Measurements from ENCODE around the gene RPRM. TPM values are rescaled to one million over a fixed set of nuclear protein-coding genes. Genes with fewer than 3 reads are reported as not detected.
"Not testable (repeated sequence)": the region's sequence is repeated elsewhere in the genome, so short reads cannot be mapped to it uniquely, and the experiment has no call there.

RPRM gene
- total RNA-seq, 1 donor from 2014 or later: 4.9 TPM

DNA sequence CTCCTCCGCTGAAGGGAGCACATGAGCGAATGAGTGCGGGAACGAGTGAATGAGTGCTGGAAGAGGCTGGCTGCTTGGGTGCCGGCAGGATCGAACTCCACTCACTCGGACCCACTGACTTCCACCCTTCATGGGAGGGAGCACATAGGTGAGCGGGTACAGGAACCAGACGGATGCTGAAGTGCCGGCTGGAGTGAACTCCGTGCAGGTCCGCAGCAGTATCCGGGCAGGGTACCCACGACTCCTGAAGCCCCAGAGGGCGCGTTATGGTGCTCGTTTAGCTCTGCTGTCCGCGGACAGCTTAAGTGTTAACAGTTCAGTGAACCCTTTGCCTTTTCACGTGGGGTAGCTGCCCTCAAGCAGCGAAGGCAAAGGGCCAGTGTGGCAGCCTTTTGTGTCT lies 23.2 kb downstream of the RPRM start:
- H3K27ac Mint-ChIP-seq (ENCODE audit: unreplicated experiment): no peak overlapping the region
- H3K27me3 Mint-ChIP-seq (ENCODE audit: low read depth): no peaks in the 10 kb centered on the region
- TF ChIP-seq, protein P1, sequence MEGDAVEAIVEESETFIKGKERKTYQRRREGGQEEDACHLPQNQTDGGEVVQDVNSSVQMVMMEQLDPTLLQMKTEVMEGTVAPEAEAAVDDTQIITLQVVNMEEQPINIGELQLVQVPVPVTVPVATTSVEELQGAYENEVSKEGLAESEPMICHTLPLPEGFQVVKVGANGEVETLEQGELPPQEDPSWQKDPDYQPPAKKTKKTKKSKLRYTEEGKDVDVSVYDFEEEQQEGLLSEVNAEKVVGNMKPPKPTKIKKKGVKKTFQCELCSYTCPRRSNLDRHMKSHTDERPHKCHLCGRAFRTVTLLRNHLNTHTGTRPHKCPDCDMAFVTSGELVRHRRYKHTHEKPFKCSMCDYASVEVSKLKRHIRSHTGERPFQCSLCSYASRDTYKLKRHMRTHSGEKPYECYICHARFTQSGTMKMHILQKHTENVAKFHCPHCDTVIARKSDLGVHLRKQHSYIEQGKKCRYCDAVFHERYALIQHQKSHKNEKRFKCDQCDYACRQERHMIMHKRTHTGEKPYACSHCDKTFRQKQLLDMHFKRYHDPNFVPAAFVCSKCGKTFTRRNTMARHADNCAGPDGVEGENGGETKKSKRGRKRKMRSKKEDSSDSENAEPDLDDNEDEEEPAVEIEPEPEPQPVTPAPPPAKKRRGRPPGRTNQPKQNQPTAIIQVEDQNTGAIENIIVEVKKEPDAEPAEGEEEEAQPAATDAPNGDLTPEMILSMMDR (conservative IDR thresholded peaks at IDR 0.05): no peak
- H3K4me3 Mint-ChIP-seq: no peak overlapping the region
- H3K4me1 Mint-ChIP-seq: no peaks in the 10 kb centered on the region
- H3K9me3 Mint-ChIP-seq: no peaks in the 10 kb centered on the region
- DNase-seq (ENCODE audit: low read depth, low spot score): no peak
- no peaks in the 10 kb centered on the region for H3K36me3 Mint-ChIP-seq (ENCODE audit: low read depth)

DNA sequence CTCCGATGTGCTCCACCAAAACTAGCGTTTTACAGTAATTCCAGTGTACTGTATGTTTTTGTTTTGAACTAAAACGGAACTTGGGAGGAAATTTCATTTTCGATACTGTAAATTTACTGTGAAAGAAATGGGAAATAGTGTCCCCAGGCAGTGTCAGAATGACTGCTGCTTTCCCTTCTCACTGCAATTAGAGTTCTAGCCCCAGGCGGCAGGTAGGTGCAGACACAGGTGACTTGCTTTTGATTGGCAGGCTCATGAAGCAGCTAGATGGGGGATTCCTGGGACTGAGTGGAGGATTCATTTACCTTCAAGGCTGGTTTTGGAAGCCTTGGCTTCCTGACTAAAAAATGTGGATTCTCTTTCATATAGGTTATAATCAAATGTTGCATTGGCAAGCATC lies 27.0 kb downstream of the RPRM start:
- Mint-ChIP-seq H3K4me1 (no peaks in the 10 kb centered on the region), H3K9me3 (no peaks in the 10 kb centered on the region), H3K4me3 (no peak overlapping the region), H3K27me3 (ENCODE audit: low read depth) (no peaks in the 10 kb centered on the region), H3K27ac (ENCODE audit: unreplicated experiment) (no peak overlapping the region), H3K36me3 (ENCODE audit: low read depth) (no peaks in the 10 kb centered on the region)
- no peak for DNase-seq (ENCODE audit: low read depth, low spot score)
- TF ChIP-seq, protein P1 (conservative IDR thresholded peaks at IDR 0.05): no peak

DNA sequence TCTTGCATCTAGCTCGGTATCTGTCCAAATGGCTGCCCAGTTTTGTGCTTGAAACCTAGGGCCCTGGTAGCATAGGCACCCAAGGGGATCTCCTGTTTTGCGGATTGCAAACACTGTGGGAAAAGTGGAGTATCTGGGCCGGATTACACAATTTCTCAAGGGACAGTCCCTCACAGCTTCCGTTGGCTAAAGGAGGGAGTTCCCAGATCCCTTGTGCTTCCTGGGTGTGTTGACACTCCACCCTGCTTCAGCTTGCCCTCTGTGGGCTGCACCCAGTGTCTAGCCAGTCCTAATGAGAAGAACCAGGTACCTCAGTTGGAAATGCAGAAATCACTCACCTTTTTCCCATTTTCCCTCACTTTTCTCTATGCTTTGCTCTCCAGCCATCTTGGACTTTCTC lies 35.5 kb downstream of the RPRM start:
- Mint-ChIP-seq H3K4me3 (no peak overlapping the region), H3K36me3 (ENCODE audit: low read depth) (peaks cover 16% of the 10 kb centered on the region), H3K4me1 (no peaks in the 10 kb centered on the region), H3K9me3 (no peaks in the 10 kb centered on the region), H3K27me3 (ENCODE audit: low read depth) (no peaks in the 10 kb centered on the region), H3K27ac (ENCODE audit: unreplicated experiment) (no peak overlapping the region)
- TF ChIP-seq, protein P1 (conservative IDR thresholded peaks at IDR 0.05): no peak
- no peak for DNase-seq (ENCODE audit: low read depth, low spot score)

DNA sequence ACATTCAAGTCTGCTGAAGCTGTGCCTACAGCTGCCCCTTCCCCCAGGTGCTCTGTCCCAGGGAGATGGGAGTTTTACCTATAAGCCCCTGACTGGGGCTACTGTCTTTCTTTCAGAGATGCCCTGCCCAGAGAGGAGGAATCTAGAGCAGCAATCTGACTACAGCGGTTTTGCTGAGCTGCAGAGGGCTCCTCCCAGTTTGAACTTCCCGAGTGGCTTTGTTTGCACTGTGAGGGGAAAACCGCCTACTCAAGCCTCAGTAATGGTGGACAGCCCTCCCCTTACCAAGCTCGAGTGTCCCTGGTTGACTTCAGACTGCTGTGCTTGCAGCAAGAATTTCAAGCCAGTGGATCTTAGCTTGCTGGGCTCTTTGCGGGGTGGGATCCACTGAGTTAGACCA lies 35.9 kb downstream of the RPRM start:
- H3K27ac Mint-ChIP-seq (ENCODE audit: unreplicated experiment); DNase-seq (ENCODE audit: low read depth, low spot score); H3K9me3 Mint-ChIP-seq; H3K27me3 Mint-ChIP-seq (ENCODE audit: low read depth); H3K4me1 Mint-ChIP-seq; H3K4me3 Mint-ChIP-seq: not testable (repeated sequence)
- H3K36me3 Mint-ChIP-seq (ENCODE audit: low read depth): peaks cover 17% of the 10 kb centered on the region

DNA sequence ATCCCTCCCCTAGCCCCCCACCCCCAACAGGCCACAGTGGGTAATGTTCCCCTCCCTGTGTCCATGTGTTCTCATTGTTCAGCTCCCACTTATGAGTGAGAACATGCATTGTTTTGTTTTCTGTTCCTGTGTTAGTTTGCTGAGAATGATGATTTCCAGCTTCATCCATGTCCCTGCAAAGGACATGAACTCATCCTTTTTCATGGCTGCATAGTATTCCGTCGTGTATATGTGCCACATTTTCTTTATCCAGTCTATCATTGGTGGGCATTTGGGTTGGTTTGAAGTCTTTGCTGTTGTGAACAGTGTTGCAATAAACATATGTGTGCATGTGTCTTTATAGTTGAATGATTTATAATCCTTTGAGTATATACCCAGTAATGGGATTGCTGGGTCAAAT lies 38.5 kb downstream of the RPRM start:
- not testable (repeated sequence) for H3K4me1 Mint-ChIP-seq, H3K9me3 Mint-ChIP-seq

DNA sequence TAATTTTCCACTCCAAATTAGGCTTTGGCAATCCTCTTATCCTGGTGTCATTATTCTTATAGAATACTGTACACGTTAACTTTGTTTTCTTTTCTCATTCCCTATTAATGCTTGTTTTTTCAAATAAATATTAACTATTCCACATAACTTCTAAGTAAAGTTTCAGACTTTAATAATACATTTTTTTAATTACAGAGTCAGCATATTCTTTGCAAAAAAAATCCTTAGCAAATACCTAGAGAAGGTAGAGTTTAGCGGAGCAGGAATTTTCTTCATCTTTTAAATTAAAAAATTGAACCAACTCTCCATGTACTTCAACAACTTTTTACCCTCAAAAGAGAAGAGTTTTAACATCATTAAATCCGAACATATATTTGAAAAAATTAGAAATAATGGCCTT lies 45.2 kb downstream of the RPRM start:
- H3K9me3 Mint-ChIP-seq: peaks cover 3% of the 10 kb centered on the region

More for the DNA sequence above, 38.5 kb downstream of the RPRM start:
- DNase-seq (ENCODE audit: low read depth, low spot score); H3K4me3 Mint-ChIP-seq; H3K27ac Mint-ChIP-seq (ENCODE audit: unreplicated experiment); H3K27me3 Mint-ChIP-seq (ENCODE audit: low read depth): not testable (repeated sequence)
- H3K36me3 Mint-ChIP-seq (ENCODE audit: low read depth): peaks cover 21% of the 10 kb centered on the region

More for the DNA sequence above, 45.2 kb downstream of the RPRM start:
- Mint-ChIP-seq H3K27me3 (ENCODE audit: low read depth) (no peaks in the 10 kb centered on the region), H3K36me3 (ENCODE audit: low read depth) (peaks cover 8% of the 10 kb centered on the region), H3K4me3 (no peak overlapping the region), H3K27ac (ENCODE audit: unreplicated experiment) (no peak overlapping the region), H3K4me1 (no peaks in the 10 kb centered on the region)
- no peak for DNase-seq (ENCODE audit: low read depth, low spot score)
- TF ChIP-seq, protein P1 (conservative IDR thresholded peaks at IDR 0.05): no peak
